Calu3 (cell line): Measurements from ENCODE around the gene TCTN1. TPM values are rescaled to one million over a fixed set of nuclear protein-coding genes. Genes with fewer than 3 reads are reported as not detected.

Experiments
- BruUV-seq: library from RNA; stranded (reverse); fragments of 400-500 nt; replicated peaks from 2 replicates; lab custom pipeline; 2021; lab: Mats Ljungman, UMichigan
- CTCF ChIA-PET: fragments of 300-600 bp; sonication (Branson Sonifier 250); formaldehyde crosslinking; loops from one replicate; lab custom pipeline; 2022; ENCODE audit warnings: antibody characterized with exemption; lab: Charles Lee
- DNase-seq: peaks from one replicate; pipeline ENCODE4 v3.0.0; 2022
- H3K27ac Mint-ChIP-seq: one replicate; pipeline ENCODE4 v1.8.0; 2022; ENCODE audit warnings: mixed read lengths; ENCODE audit not compliant: unreplicated experiment
- H3K27me3 Mint-ChIP-seq: one replicate; pipeline ENCODE4 v1.8.0; 2022; ENCODE audit warnings: mixed read lengths; ENCODE audit not compliant: unreplicated experiment
- H3K36me3 Mint-ChIP-seq: one replicate; pipeline ENCODE4 v1.8.0; 2022; ENCODE audit warnings: mild to moderate bottlenecking, moderate library complexity, mixed read lengths; ENCODE audit not compliant: insufficient read depth, unreplicated experiment
- H3K4me1 Mint-ChIP-seq: one replicate; pipeline ENCODE4 v1.8.0; 2022; ENCODE audit warnings: mild to moderate bottlenecking, low read depth, mixed read lengths; ENCODE audit not compliant: unreplicated experiment
- H3K4me3 Mint-ChIP-seq: one replicate; pipeline ENCODE4 v1.8.0; 2022; ENCODE audit warnings: mild to moderate bottlenecking, low read depth, moderate library complexity, mixed read lengths; ENCODE audit not compliant: unreplicated experiment
- H3K9me3 Mint-ChIP-seq: one replicate; pipeline ENCODE4 v1.8.0; 2022; ENCODE audit warnings: low read depth, mixed read lengths; ENCODE audit not compliant: unreplicated experiment
- CTCF ChIP-seq: fragments of 200-600 bp; IDR thresholded peaks from one replicate; pipeline ENCODE4 v1.8.0; 2022; ENCODE audit warnings: antibody characterized with exemption; ENCODE audit not compliant: unreplicated experiment
- intact Hi-C: fragments of 100-400 bp; cut with micrococcal nuclease; formaldehyde crosslinking; loops from one replicate; pipeline ENCODE4 v1.10.0; 2022; ENCODE audit not compliant: unreplicated experiment
- total RNA-seq: library from RNA; stranded (reverse); gene quantifications from 2 replicates; pipeline ENCODE4 v1.2.3, GENCODE V29; 2022

Gene TCTN1
- total RNA-seq, 1 experiment from 2014 or later, result 41.8 TPM

GRCh38 chr12:110668480-110669192, 54.7 kb downstream of the TCTN1 start:
- Mint-ChIP-seq H3K4me1 (peaks cover 7% of the 10 kb centered on the region), H3K36me3 (no peaks in the 10 kb centered on the region), H3K9me3 (peaks cover 7% of the 10 kb centered on the region), H3K27ac (no peak overlapping the region), H3K4me3 (no peak overlapping the region), H3K27me3 (peaks cover 31% of the 10 kb centered on the region)
- CTCF ChIA-PET, result no interaction called here
- BruUV-seq, result no TSS peak
- DNase-seq, result no peak
- intact Hi-C loops, result no loop called here
- TF ChIP-seq CTCF, result no peak

GRCh38 chr12:110669193-110669502, 55.2 kb downstream of the TCTN1 start:
- Mint-ChIP-seq H3K4me1 (peaks cover 7% of the 10 kb centered on the region), H3K36me3 (no peaks in the 10 kb centered on the region), H3K27me3 (peaks cover 30% of the 10 kb centered on the region), H3K27ac (no peak overlapping the region), H3K9me3 (peaks cover 5% of the 10 kb centered on the region), H3K4me3 (no peak overlapping the region)
- DNase-seq, result no peak
- TF ChIP-seq CTCF, result no peak
- intact Hi-C loops, result no loop called here
- CTCF ChIA-PET, result no interaction called here
- no TSS peak for BruUV-seq

GRCh38 chr12:110670161-110670701, 56.3 kb downstream of the TCTN1 start:
- CTCF ChIA-PET, result no interaction called here
- DNase-seq, result no peak
- intact Hi-C loops, result no loop called here
- no peak overlapping the region for H3K4me3 Mint-ChIP-seq
- H3K4me1 Mint-ChIP-seq, result peaks cover 7% of the 10 kb centered on the region
- no peak overlapping the region for H3K27ac Mint-ChIP-seq
- H3K36me3 Mint-ChIP-seq, result no peaks in the 10 kb centered on the region
- BruUV-seq, result no TSS peak
- H3K27me3 Mint-ChIP-seq, result peaks cover 21% of the 10 kb centered on the region
- TF ChIP-seq CTCF, result no peak
- no peaks in the 10 kb centered on the region for H3K9me3 Mint-ChIP-seq

GRCh38 chr12:110676171-110676570, 62.2 kb downstream of the TCTN1 start:
- H3K27me3 Mint-ChIP-seq, result peaks cover 16% of the 10 kb centered on the region

More at GRCh38 chr12:110676171-110676570, 62.2 kb downstream of the TCTN1 start:
- Mint-ChIP-seq H3K4me1 (no peaks in the 10 kb centered on the region), H3K27ac (no peak overlapping the region), H3K9me3 (no peaks in the 10 kb centered on the region), H3K4me3 (no peak overlapping the region), H3K36me3 (no peaks in the 10 kb centered on the region)
- no TSS peak for BruUV-seq
- no peak for TF ChIP-seq CTCF
- DNase-seq, result no peak
- CTCF ChIA-PET, result interaction anchor here (0.5 kb wide), 1 partner anchor 718 kb away, joined by 4 read pairs; no protein-coding TSS in a partner anchor
- intact Hi-C loops, result no loop called here
